HepG2 (cell line): Measurements from ENCODE around the gene SIVA1. TPM values are rescaled to one million over a fixed set of nuclear protein-coding genes. Genes with fewer than 3 reads are reported as not detected.

ENCODE experiments used
- BCL6 ChIP-seq: IDR thresholded peaks from 2 replicates; pipeline ENCODE4 v1.6.1; 2016; ENCODE audit warnings: missing genetic modification reagents, missing compliant biosample characterization
- CC2D1A ChIP-seq: sonication (generic); formaldehyde crosslinking; IDR thresholded peaks from 2 replicates; pipeline ENCODE4 v1.8.1; 2023; ENCODE audit warnings: mild to moderate bottlenecking, missing genetic modification reagents
- GLI4 ChIP-seq: sonication (generic); formaldehyde crosslinking; IDR thresholded peaks from 2 replicates; pipeline ENCODE4 v1.5.1; 2020; ENCODE audit warnings: missing genetic modification reagents, mild to moderate bottlenecking, moderate library complexity, borderline replicate concordance
- HCFC1 ChIP-seq: fragments of 150-350 bp; IDR thresholded peaks from 2 replicates; pipeline ENCODE4 v1.6.1; 2014; ENCODE audit warnings: low read depth, low read length
- MAZ ChIP-seq, 2 experiments: sonication (generic) in 1 of 2; formaldehyde crosslinking in 1 of 2; IDR thresholded peaks; 2 replicates each; pipeline versions ENCODE4 v1.5.0 to v1.6.1; 2012 to 2020; ENCODE audit warnings: low read depth in 2 of 2, mild to moderate bottlenecking in 2 of 2, borderline replicate concordance in 1 of 2, improper control_type of control experiment in 1 of 2, low read length in 1 of 2, missing genetic modification reagents in 1 of 2, moderate library complexity in 1 of 2
- NBN ChIP-seq: fragments of 450-650 bp; conservative IDR thresholded peaks from 2 replicates; pipeline ENCODE4 v1.6.1; 2017
- SIN3B ChIP-seq: fragments of 150-350 bp; IDR thresholded peaks from 2 replicates; pipeline ENCODE4 v1.6.1; 2014; ENCODE audit warnings: low read length
- STAG1 ChIP-seq: sonication (generic); formaldehyde crosslinking; IDR thresholded peaks from 2 replicates; pipeline ENCODE4 v1.4.0; 2020; ENCODE audit warnings: missing genetic modification reagents
- TEAD3 ChIP-seq: optimal IDR thresholded peaks from 2 replicates; pipeline ENCODE3; 2016; ENCODE audit warnings: borderline replicate concordance
- TMF1 ChIP-seq: sonication (generic); formaldehyde crosslinking; IDR thresholded peaks from 2 replicates; pipeline ENCODE4 v1.8.1; 2022; ENCODE audit warnings: low read depth, missing genetic modification reagents
- XBP1 ChIP-seq: sonication (generic); formaldehyde crosslinking; IDR thresholded peaks from 2 replicates; pipeline ENCODE4 v1.5.0; 2020; ENCODE audit warnings: missing genetic modification reagents
- ZMAT3 ChIP-seq: sonication (generic); formaldehyde crosslinking; conservative IDR thresholded peaks from 2 replicates; pipeline ENCODE4 v1.7.0; 2021; ENCODE audit warnings: missing genetic modification reagents
- ZNF317 ChIP-seq: sonication (generic); formaldehyde crosslinking; IDR thresholded peaks from 2 replicates; pipeline ENCODE4 v1.5.0; 2020; ENCODE audit warnings: mild to moderate bottlenecking, missing genetic modification reagents
- ZNF572 ChIP-seq: sonication (generic); formaldehyde crosslinking; IDR thresholded peaks from 2 replicates; pipeline ENCODE4 v1.5.1; 2020; ENCODE audit warnings: mild to moderate bottlenecking, missing genetic modification reagents
- ZNF619 ChIP-seq: sonication (generic); formaldehyde crosslinking; IDR thresholded peaks from 2 replicates; pipeline ENCODE4 v1.4.0; 2020; ENCODE audit warnings: mild to moderate bottlenecking, missing genetic modification reagents
- ZNF674 ChIP-seq: sonication (generic); formaldehyde crosslinking; IDR thresholded peaks from 2 replicates; pipeline ENCODE4 v1.5.0; 2020; ENCODE audit warnings: low read depth, mild to moderate bottlenecking, missing genetic modification reagents
- polyA plus RNA-seq, 8 experiments: library from polyadenylated mRNA; depleted of rRNA in 3 of 8; stranded (reverse) in 7 of 8; unstranded in 1 of 8; fragments of >200 nt; fragmentation: Illumina TruSeq in 4 of 8; extraction: Trizol in 4 of 8; gene quantifications; 2 replicates each; pipeline versions ENCODE4 v1.2.1 to v1.2.3, GENCODE V29; 2011 to 2016; ENCODE audit warnings: low read depth in 4 of 8, missing spikeins in 1 of 8, mixed read lengths in 1 of 8; ENCODE audit not compliant: insufficient read depth in 1 of 8
- total RNA-seq, 5 experiments: library from RNA; depleted of rRNA; stranded (reverse); fragments of >200 nt; fragmentation: Illumina TruSeq; extraction: Trizol; gene quantifications; 2 replicates each; pipeline ENCODE4 v1.2.3, GENCODE V29; 2016; ENCODE audit warnings: low read depth in 1 of 5
- TF ChIP-seq, protein P1 (sequence below): sonication (generic); formaldehyde crosslinking; IDR thresholded peaks from 2 replicates; pipeline ENCODE4 v1.4.0; 2020; ENCODE audit warnings: mild to moderate bottlenecking, missing genetic modification reagents
- TF ChIP-seq, protein P2 (sequence below): sonication (generic); formaldehyde crosslinking; IDR thresholded peaks from 2 replicates; pipeline ENCODE4 v1.4.0; 2020; ENCODE audit warnings: missing genetic modification reagents; ENCODE audit errors: not compliant biosample characterization
- TF ChIP-seq, protein P3 (sequence below): sonication (generic); formaldehyde crosslinking; conservative IDR thresholded peaks from 2 replicates; pipeline ENCODE4 v1.4.0; 2020; ENCODE audit warnings: missing genetic modification reagents
- TF ChIP-seq, protein P4 (sequence below): sonication (generic); formaldehyde crosslinking; IDR thresholded peaks from 2 replicates; pipeline ENCODE4 v1.8.1; 2023; ENCODE audit warnings: mild to moderate bottlenecking, moderate library complexity, missing genetic modification reagents

The SIVA1 gene
- total and polyA plus RNA-seq, 2 of the 13 experiments (the other 11 are each of a cell fraction or from before 2014, with no cell fraction given) = 123 to 186 TPM

DNA sequence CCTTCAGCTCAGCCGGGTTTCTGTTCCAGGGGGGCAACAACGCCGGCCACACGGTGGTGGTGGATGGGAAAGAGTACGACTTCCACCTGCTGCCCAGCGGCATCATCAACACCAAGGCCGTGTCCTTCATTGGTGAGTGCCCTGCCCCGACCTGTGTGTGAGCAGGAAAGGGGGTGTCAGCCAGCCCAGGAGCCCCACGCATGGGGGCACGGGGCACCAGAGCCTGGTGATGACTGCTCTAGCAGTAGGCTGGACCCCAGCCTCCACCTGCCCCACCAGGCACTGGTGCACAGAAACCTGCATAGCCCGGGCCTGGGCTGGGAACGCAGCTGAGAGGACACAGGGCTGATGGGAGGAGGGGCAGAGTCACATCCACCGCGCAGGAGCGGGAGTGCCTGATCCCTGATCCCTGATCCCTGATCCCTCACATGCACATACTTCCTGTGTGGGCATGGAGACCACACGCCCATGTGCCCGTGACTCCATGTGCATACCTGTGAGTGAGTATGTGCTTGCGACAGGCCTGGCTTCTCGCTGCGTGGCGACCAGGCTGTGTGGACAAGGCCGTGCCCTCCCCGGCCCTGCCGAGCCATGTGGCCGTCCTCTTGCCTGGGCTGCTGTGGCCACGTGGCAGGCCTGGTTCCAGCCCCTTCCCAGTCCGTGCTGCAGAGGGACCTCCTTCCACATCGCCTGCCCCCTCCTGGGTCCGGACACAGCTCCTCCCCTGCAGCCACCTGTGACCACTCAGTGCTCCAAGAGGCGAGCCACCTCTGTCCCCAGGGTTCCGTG is 17.8 kb upstream of the SIVA1 start (continued):
- TF ChIP-seq SIN3B (no peak), STAG1 (CRISPR knock-in tag) (no peak), MAZ (IDR thresholded peaks at IDR 0.05; ENCODE audit: borderline replicate concordance, low read depth, low read length) (no peak), MAZ (CRISPR knock-in tag; IDR thresholded peaks at IDR 0.05; ENCODE audit: low read depth) (peak; percentile 53), ZNF674 (CRISPR knock-in tag) (0 out of 2 replicates have a peak, but pooled peaks have one; percentile 17), NBN (no peak), ZNF619 (CRISPR knock-in tag) (0 out of 2 replicates have a peak, but pooled peaks have one; percentile 31), XBP1 (CRISPR knock-in tag) (no peak), ZNF572 (CRISPR knock-in tag) (no peak), HCFC1 (no peak), GLI4 (CRISPR knock-in tag) (0 out of 2 replicates have a peak, but pooled peaks have one; percentile 47), ZNF317 (peak; percentile 82; the same call in 1 of the 2 replicates), BCL6 (CRISPR knock-in tag) (peak; percentile 41; the same call in 1 of the 2 replicates), TMF1 (no peak; the same call in 1 of the 2 replicates), ZMAT3 (CRISPR knock-in tag) (peak; percentile 92), CC2D1A (CRISPR knock-in tag) (peak; percentile 80; the same call in 1 of the 2 replicates), TEAD3 (CRISPR knock-in tag) (peak; percentile 92)
- TF ChIP-seq, protein P1, sequence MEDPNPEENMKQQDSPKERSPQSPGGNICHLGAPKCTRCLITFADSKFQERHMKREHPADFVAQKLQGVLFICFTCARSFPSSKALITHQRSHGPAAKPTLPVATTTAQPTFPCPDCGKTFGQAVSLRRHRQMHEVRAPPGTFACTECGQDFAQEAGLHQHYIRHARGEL = peak; percentile 38; the same call in 1 of the 2 replicates
- TF ChIP-seq, protein P2, sequence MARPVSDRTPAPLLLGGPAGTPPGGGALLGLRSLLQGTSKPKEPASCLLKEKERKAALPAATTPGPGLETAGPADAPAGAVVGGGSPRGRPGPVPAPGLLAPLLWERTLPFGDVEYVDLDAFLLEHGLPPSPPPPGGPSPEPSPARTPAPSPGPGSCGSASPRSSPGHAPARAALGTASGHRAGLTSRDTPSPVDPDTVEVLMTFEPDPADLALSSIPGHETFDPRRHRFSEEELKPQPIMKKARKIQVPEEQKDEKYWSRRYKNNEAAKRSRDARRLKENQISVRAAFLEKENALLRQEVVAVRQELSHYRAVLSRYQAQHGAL (CRISPR knock-in tag) = no peak
- TF ChIP-seq, protein P3, sequence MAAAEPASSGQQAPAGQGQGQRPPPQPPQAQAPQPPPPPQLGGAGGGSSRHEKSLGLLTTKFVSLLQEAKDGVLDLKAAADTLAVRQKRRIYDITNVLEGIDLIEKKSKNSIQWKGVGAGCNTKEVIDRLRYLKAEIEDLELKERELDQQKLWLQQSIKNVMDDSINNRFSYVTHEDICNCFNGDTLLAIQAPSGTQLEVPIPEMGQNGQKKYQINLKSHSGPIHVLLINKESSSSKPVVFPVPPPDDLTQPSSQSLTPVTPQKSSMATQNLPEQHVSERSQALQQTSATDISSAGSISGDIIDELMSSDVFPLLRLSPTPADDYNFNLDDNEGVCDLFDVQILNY (CRISPR knock-in tag) = no peak
- TF ChIP-seq, protein P4, sequence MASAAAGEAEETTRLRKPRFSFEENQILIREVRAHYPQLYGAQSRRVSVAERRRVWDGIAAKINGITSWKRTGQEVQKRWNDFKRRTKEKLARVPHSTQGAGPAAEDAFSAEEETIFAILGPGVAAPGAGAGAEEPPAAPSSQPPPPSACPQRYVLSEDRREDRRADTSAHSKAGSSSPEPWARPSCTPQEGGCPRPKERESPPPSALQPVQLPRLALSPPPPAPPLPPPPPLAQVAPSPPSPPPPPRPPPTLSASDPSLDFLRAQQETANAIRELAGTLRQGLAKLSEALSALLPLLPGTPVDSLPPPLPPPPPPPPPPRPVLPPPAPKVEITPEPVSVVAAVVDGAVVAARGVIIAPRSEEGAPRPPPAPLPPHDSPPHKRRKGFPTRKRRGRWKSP (CRISPR knock-in tag) = peak; percentile 39; the same call in 1 of the 2 replicates
